Measurements from ENCODE around the gene GRK3.

DNA sequence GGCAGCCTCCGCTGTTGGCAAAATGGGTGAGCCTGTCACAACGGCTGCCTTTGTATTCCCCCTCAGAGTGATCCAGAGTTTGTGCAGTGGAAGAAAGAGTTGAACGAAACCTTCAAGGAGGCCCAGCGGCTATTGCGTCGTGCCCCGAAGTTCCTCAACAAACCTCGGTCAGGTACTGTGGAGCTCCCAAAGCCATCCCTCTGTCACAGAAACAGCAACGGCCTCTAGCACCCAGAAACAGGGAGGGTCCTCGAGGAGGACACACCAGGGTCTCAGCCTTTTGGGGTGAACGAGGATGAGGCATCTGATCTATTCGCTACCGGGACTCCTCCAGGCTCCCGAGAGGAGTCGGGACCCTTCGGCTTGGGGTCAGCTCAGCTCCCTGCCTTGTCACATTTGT, 157.7 kb downstream of the GRK3 start:
- TF ChIP-seq TCF7L2 (IDR thresholded peaks at IDR 0.05; ENCODE audit: borderline replicate concordance, extremely low read depth, insufficient read depth, insufficient read length) (no peak), POLR2A (IDR thresholded peaks at IDR 0.05; ENCODE audit: borderline replicate concordance, extremely low read depth, insufficient read depth, insufficient read length) (no peak), EZH2 (IDR thresholded peaks at IDR 0.05) (no peak), POLR2AphosphoS5 (IDR thresholded peaks at IDR 0.05; ENCODE audit: low read depth, low read length) (no peak), CEBPB (IDR thresholded peaks at IDR 0.05; ENCODE audit: low read depth) (no peak), SP1 (IDR thresholded peaks at IDR 0.05; ENCODE audit: low read depth) (no peak)
- TF ChIP-seq, protein P1, sequence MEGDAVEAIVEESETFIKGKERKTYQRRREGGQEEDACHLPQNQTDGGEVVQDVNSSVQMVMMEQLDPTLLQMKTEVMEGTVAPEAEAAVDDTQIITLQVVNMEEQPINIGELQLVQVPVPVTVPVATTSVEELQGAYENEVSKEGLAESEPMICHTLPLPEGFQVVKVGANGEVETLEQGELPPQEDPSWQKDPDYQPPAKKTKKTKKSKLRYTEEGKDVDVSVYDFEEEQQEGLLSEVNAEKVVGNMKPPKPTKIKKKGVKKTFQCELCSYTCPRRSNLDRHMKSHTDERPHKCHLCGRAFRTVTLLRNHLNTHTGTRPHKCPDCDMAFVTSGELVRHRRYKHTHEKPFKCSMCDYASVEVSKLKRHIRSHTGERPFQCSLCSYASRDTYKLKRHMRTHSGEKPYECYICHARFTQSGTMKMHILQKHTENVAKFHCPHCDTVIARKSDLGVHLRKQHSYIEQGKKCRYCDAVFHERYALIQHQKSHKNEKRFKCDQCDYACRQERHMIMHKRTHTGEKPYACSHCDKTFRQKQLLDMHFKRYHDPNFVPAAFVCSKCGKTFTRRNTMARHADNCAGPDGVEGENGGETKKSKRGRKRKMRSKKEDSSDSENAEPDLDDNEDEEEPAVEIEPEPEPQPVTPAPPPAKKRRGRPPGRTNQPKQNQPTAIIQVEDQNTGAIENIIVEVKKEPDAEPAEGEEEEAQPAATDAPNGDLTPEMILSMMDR (IDR thresholded peaks at IDR 0.05 in 2 of 3, conservative IDR thresholded peaks at IDR 0.05 in 1 of 3; ENCODE audit: borderline replicate concordance in 1 of 3, insufficient read depth in 1 of 3, low read depth in 2 of 3, low read length in 2 of 3), result no peak
- TF ChIP-seq, protein P2, sequence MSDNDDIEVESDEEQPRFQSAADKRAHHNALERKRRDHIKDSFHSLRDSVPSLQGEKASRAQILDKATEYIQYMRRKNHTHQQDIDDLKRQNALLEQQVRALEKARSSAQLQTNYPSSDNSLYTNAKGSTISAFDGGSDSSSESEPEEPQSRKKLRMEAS (IDR thresholded peaks at IDR 0.05), result no peak
